NCI-H510A treated with DMSO at 0.1 percent for 48 hours (cell line): Measurements from ENCODE around the gene MELK.

Experiments used
- DNase-seq: peaks from one replicate; lab custom pipeline; 2025; lab: John Stamatoyannopoulos, UW

The MELK gene

GRCh38 chr9:36584620-36585460, 12.1 kb downstream of the MELK start:
- no peak for DNase-seq

- DNase-seq, result no peak
Observed at GRCh38 chr9:36590231-36590630, 17.5 kb downstream of the MELK start.

- no peak for DNase-seq
Observed at GRCh38 chr9:36592801-36593583, 20.3 kb downstream of the MELK start.

- DNase-seq, result no peak
Observed at GRCh38 chr9:36594213-36594612, 21.5 kb downstream of the MELK start.

- no peak for DNase-seq
Observed at GRCh38 chr9:36597412-36598178, 24.9 kb downstream of the MELK start.

- no peak for DNase-seq
Observed at GRCh38 chr9:36598273-36598672, 25.6 kb downstream of the MELK start.

GRCh38 chr9:36603006-36603405, 30.3 kb downstream of the MELK start:
- DNase-seq, result no peak

- DNase-seq, result no peak
Observed at GRCh38 chr9:36609306-36609705, 36.6 kb downstream of the MELK start.

- DNase-seq, result no peak
Observed at GRCh38 chr9:36622121-36622520, 49.4 kb downstream of the MELK start.

GRCh38 chr9:36623280-36623679, 50.6 kb downstream of the MELK start:
- DNase-seq, result no peak

GRCh38 chr9:36625006-36625615, 52.4 kb downstream of the MELK start:
- no peak for DNase-seq

- peak; percentile 13 for DNase-seq
Observed at GRCh38 chr9:36632892-36633291, 60.2 kb downstream of the MELK start.

- DNase-seq, result no peak
Observed at GRCh38 chr9:36637491-36638270, 65.0 kb downstream of the MELK start.

- DNase-seq, result no peak
Observed at GRCh38 chr9:36640771-36641381, 68.2 kb downstream of the MELK start.

- no peak for DNase-seq
Observed at GRCh38 chr9:36642817-36643216, 70.1 kb downstream of the MELK start.

- no peak for DNase-seq
Observed at GRCh38 chr9:36656842-36657241, 84.1 kb downstream of the MELK start.

GRCh38 chr9:36659500-36659899, 86.8 kb downstream of the MELK start:
- DNase-seq, result no peak

- DNase-seq, result no peak
Observed at GRCh38 chr9:36664806-36665205, 92.1 kb downstream of the MELK start.

GRCh38 chr9:36665387-36665786, 92.7 kb downstream of the MELK start:
- DNase-seq, result no peak

GRCh38 chr9:36665921-36666431, 93.3 kb downstream of the MELK start:
- no peak for DNase-seq

GRCh38 chr9:36671561-36671960, 98.9 kb downstream of the MELK start:
- no peak for DNase-seq
